HepG2 (cell line): ENCODE measurements around the gene ZNF557.

ENCODE experiments used
- DPF2 ChIP-seq: sonication (generic); formaldehyde crosslinking; IDR thresholded peaks from 2 replicates; pipeline ENCODE4 v1.4.0; 2020; ENCODE audit warnings: mild to moderate bottlenecking, low read depth, missing genetic modification reagents, borderline replicate concordance
- HNF1A ChIP-seq, 2 experiments: sonication (generic) in 1 of 2; formaldehyde crosslinking in 1 of 2; IDR thresholded peaks; 2 replicates each; pipeline versions ENCODE4 v1.4.0 to v1.6.1; 2016 to 2020; ENCODE audit warnings: borderline replicate concordance in 1 of 2, low read depth in 1 of 2, mild to moderate bottlenecking in 1 of 2, missing genetic modification reagents in 1 of 2
- NCOA2 ChIP-seq: sonication (generic); formaldehyde crosslinking; IDR thresholded peaks from 2 replicates; pipeline ENCODE4 v1.8.0; 2022; ENCODE audit warnings: inconsistent platforms
- SMAD1 ChIP-seq: sonication (generic); formaldehyde crosslinking; IDR thresholded peaks from 2 replicates; pipeline ENCODE4 v1.4.0; 2020; ENCODE audit warnings: missing genetic modification reagents, low read depth, mild to moderate bottlenecking, borderline replicate concordance
- SMAD3 ChIP-seq: sonication (generic); formaldehyde crosslinking; IDR thresholded peaks from 2 replicates; pipeline ENCODE4 v1.4.0; 2020; ENCODE audit warnings: missing genetic modification reagents
- ZNF816 ChIP-seq: sonication (generic); formaldehyde crosslinking; IDR thresholded peaks from 2 replicates; pipeline ENCODE4 v1.8.0; 2022; ENCODE audit warnings: missing genetic modification reagents, mild to moderate bottlenecking, borderline replicate concordance

- TF ChIP-seq SMAD3 (CRISPR knock-in tag), result no peak
- TF ChIP-seq HNF1A (IDR thresholded peaks at IDR 0.05; ENCODE audit: low read depth), result no peak
- no peak for TF ChIP-seq HNF1A (CRISPR knock-in tag; IDR thresholded peaks at IDR 0.05; ENCODE audit: borderline replicate concordance)
- no peak for TF ChIP-seq DPF2 (CRISPR knock-in tag)
- TF ChIP-seq NCOA2 (CRISPR knock-in tag), result no peak
- no peak for TF ChIP-seq SMAD1 (CRISPR knock-in tag)
- TF ChIP-seq ZNF816, result no peak
Measured at GRCh38 chr19:7068599-7068998, 904 bp upstream of the ZNF557 start.
